ENCODE measurements around the gene PRKAG2.
A peak's percentile ranks its signal among the peaks of the same experiment; 100 is the strongest.

PRKAG2 gene

GRCh38 chr7:151711906-151712809, 164.8 kb downstream of the PRKAG2 start:
- DNase-seq (ENCODE audit: insufficient read length, low spot score) (no peak), FAIRE-seq (no peak)
- TF ChIP-seq POU2F2 (IDR thresholded peaks at IDR 0.05; ENCODE audit: low read depth, low read length) (no peak), TAF1 (IDR thresholded peaks at IDR 0.05; ENCODE audit: low read depth, low read length) (no peak), POLR2A (IDR thresholded peaks at IDR 0.05; ENCODE audit: low read depth, low read length) (no peak), POLR2AphosphoS5 (IDR thresholded peaks at IDR 0.05; ENCODE audit: low read depth, low read length) (no peak), SPI1 (IDR thresholded peaks at IDR 0.05; ENCODE audit: low read depth, low read length) (no peak), PAX5 (IDR thresholded peaks at IDR 0.05; ENCODE audit: insufficient read depth, low read length, severe bottlenecking) (no peak)

GRCh38 chr7:151711435-151711872, 165.5 kb downstream of the PRKAG2 start:
- DNase-seq (ENCODE audit: insufficient read length, low spot score): no peak
- TF ChIP-seq POLR2AphosphoS5 (IDR thresholded peaks at IDR 0.05; ENCODE audit: low read depth, low read length) (no peak), PAX5 (IDR thresholded peaks at IDR 0.05; ENCODE audit: insufficient read depth, low read length, severe bottlenecking) (no peak), TAF1 (IDR thresholded peaks at IDR 0.05; ENCODE audit: low read depth, low read length) (no peak), POLR2A (IDR thresholded peaks at IDR 0.05; ENCODE audit: low read depth, low read length) (no peak), SPI1 (IDR thresholded peaks at IDR 0.05; ENCODE audit: low read depth, low read length) (no peak), POU2F2 (IDR thresholded peaks at IDR 0.05; ENCODE audit: low read depth, low read length) (no peak)
- FAIRE-seq: no peak

- TF ChIP-seq PAX5 (IDR thresholded peaks at IDR 0.05; ENCODE audit: insufficient read depth, low read length, severe bottlenecking) (no peak), POLR2AphosphoS5 (IDR thresholded peaks at IDR 0.05; ENCODE audit: low read depth, low read length) (no peak), POU2F2 (IDR thresholded peaks at IDR 0.05; ENCODE audit: low read depth, low read length) (no peak), POLR2A (IDR thresholded peaks at IDR 0.05; ENCODE audit: low read depth, low read length) (no peak), SPI1 (IDR thresholded peaks at IDR 0.05; ENCODE audit: low read depth, low read length) (no peak), TAF1 (IDR thresholded peaks at IDR 0.05; ENCODE audit: low read depth, low read length) (no peak)
- no peak for DNase-seq (ENCODE audit: insufficient read length, low spot score)
- FAIRE-seq: no peak
Observed at GRCh38 chr7:151710646-151711434, 166.1 kb downstream of the PRKAG2 start.

GRCh38 chr7:151710121-151710640, 166.7 kb downstream of the PRKAG2 start:
- FAIRE-seq (no peak), DNase-seq (ENCODE audit: insufficient read length, low spot score) (no peak)
- TF ChIP-seq SPI1 (IDR thresholded peaks at IDR 0.05; ENCODE audit: low read depth, low read length) (no peak), PAX5 (IDR thresholded peaks at IDR 0.05; ENCODE audit: insufficient read depth, low read length, severe bottlenecking) (no peak), TAF1 (IDR thresholded peaks at IDR 0.05; ENCODE audit: low read depth, low read length) (no peak), POLR2AphosphoS5 (IDR thresholded peaks at IDR 0.05; ENCODE audit: low read depth, low read length) (no peak), POU2F2 (IDR thresholded peaks at IDR 0.05; ENCODE audit: low read depth, low read length) (no peak), POLR2A (IDR thresholded peaks at IDR 0.05; ENCODE audit: low read depth, low read length) (no peak)

GRCh38 chr7:151709141-151710038, 167.5 kb downstream of the PRKAG2 start:
- FAIRE-seq (peak; percentile 41), DNase-seq (ENCODE audit: insufficient read length, low spot score) (no peak)
- no peak for TF ChIP-seq POLR2AphosphoS5 (IDR thresholded peaks at IDR 0.05; ENCODE audit: low read depth, low read length)
- no peak for TF ChIP-seq PAX5 (IDR thresholded peaks at IDR 0.05; ENCODE audit: insufficient read depth, low read length, severe bottlenecking)
- no peak for TF ChIP-seq POLR2A (IDR thresholded peaks at IDR 0.05; ENCODE audit: low read depth, low read length)
- TF ChIP-seq SPI1 (IDR thresholded peaks at IDR 0.05; ENCODE audit: low read depth, low read length): no peak
- no peak for TF ChIP-seq POU2F2 (IDR thresholded peaks at IDR 0.05; ENCODE audit: low read depth, low read length)
- no peak for TF ChIP-seq TAF1 (IDR thresholded peaks at IDR 0.05; ENCODE audit: low read depth, low read length)

- TF ChIP-seq POLR2A (IDR thresholded peaks at IDR 0.05; ENCODE audit: low read depth, low read length) (no peak), TAF1 (IDR thresholded peaks at IDR 0.05; ENCODE audit: low read depth, low read length) (no peak)
- DNase-seq (ENCODE audit: insufficient read length, low spot score) (no peak), FAIRE-seq (no peak)
Observed at GRCh38 chr7:151708610-151709009, 168.3 kb downstream of the PRKAG2 start.

- FAIRE-seq: no peak
- DNase-seq (ENCODE audit: insufficient read length, low spot score): no peak
- TF ChIP-seq POLR2AphosphoS5 (IDR thresholded peaks at IDR 0.05; ENCODE audit: low read depth, low read length): no peak
- no peak for TF ChIP-seq POU2F2 (IDR thresholded peaks at IDR 0.05; ENCODE audit: low read depth, low read length)
- TF ChIP-seq PAX5 (IDR thresholded peaks at IDR 0.05; ENCODE audit: insufficient read depth, low read length, severe bottlenecking): no peak
- TF ChIP-seq TAF1 (IDR thresholded peaks at IDR 0.05; ENCODE audit: low read depth, low read length): no peak
- TF ChIP-seq POLR2A (IDR thresholded peaks at IDR 0.05; ENCODE audit: low read depth, low read length): no peak
- no peak for TF ChIP-seq SPI1 (IDR thresholded peaks at IDR 0.05; ENCODE audit: low read depth, low read length)
Observed at GRCh38 chr7:151707757-151708156, 169.2 kb downstream of the PRKAG2 start.

- no peak for DNase-seq (ENCODE audit: insufficient read length, low spot score)
- FAIRE-seq: no peak
- no peak for TF ChIP-seq POLR2A (IDR thresholded peaks at IDR 0.05; ENCODE audit: low read depth, low read length)
- TF ChIP-seq TAF1 (IDR thresholded peaks at IDR 0.05; ENCODE audit: low read depth, low read length): no peak
- no peak for TF ChIP-seq POLR2AphosphoS5 (IDR thresholded peaks at IDR 0.05; ENCODE audit: low read depth, low read length)
- no peak for TF ChIP-seq SPI1 (IDR thresholded peaks at IDR 0.05; ENCODE audit: low read depth, low read length)
- TF ChIP-seq PAX5 (IDR thresholded peaks at IDR 0.05; ENCODE audit: insufficient read depth, low read length, severe bottlenecking): no peak
- TF ChIP-seq POU2F2 (IDR thresholded peaks at IDR 0.05; ENCODE audit: low read depth, low read length): no peak
Observed at GRCh38 chr7:151707105-151707469, 169.8 kb downstream of the PRKAG2 start.

Measured in GM12891 (cell line).